GM23338 (cell line): ENCODE results near the gene GNAT3. TPM values are rescaled to one million over a fixed set of nuclear protein-coding genes. Genes with fewer than 3 reads are reported as not detected.

Experiments used
- ATAC-seq: fragments of 200-7000 bp; cut with Tn5 transposase; 3 replicates; pipeline ENCODE4 v1.9.1; 2020
- DNase-seq: peaks from one replicate; pipeline ENCODE4 v3.0.0-alpha.2; 2015; ENCODE audit warnings: low spot score
- H2AFZ ChIP-seq: fragments of 200-600 bp; sonication (generic); 2 replicates; pipeline ENCODE4 v1.8.0; 2016; ENCODE audit warnings: antibody characterized with exemption, mild to moderate bottlenecking, moderate library complexity
- H3F3A ChIP-seq: fragments of 200-600 bp; sonication (generic); replicated peaks from 2 replicates; pipeline ENCODE4 v1.8.0; 2017; ENCODE audit warnings: antibody characterized with exemption, mixed run types, low read depth
- H3K27ac ChIP-seq: fragments of 200-600 bp; sonication (generic); 2 replicates; pipeline ENCODE4 v1.6.1; 2016; ENCODE audit warnings: low read depth
- H3K27me3 ChIP-seq: fragments of 200-600 bp; sonication (generic); 2 replicates; pipeline ENCODE4 v1.8.0; 2016; ENCODE audit warnings: mild to moderate bottlenecking, mixed run types, moderate library complexity; ENCODE audit not compliant: insufficient read depth
- H3K36me3 ChIP-seq: fragments of 200-600 bp; sonication (generic); 2 replicates; pipeline ENCODE4 v1.8.0; 2016; ENCODE audit warnings: mild to moderate bottlenecking; ENCODE audit not compliant: insufficient read depth
- H3K4me1 ChIP-seq: fragments of 200-600 bp; sonication (generic); 2 replicates; pipeline ENCODE4 v1.8.0; 2016; ENCODE audit warnings: mild to moderate bottlenecking, moderate library complexity; ENCODE audit not compliant: insufficient read depth
- H3K4me2 ChIP-seq: fragments of 200-600 bp; sonication (generic); 2 replicates; pipeline ENCODE4 v1.7.1; 2017; ENCODE audit warnings: mixed run types
- H3K4me3 ChIP-seq: fragments of 200-600 bp; sonication (generic); 2 replicates; pipeline ENCODE4 v1.6.1; 2016; ENCODE audit warnings: mixed run types
- H3K79me2 ChIP-seq: fragments of 200-600 bp; sonication (generic); replicated peaks from 2 replicates; pipeline ENCODE4 v1.8.0; 2017; ENCODE audit warnings: mild to moderate bottlenecking; ENCODE audit not compliant: insufficient read depth
- H3K9me2 ChIP-seq: fragments of 200-600 bp; sonication (generic); 2 replicates; pipeline ENCODE4 v1.8.0; 2017; ENCODE audit not compliant: insufficient read depth
- H4K20me1 ChIP-seq: fragments of 200-600 bp; sonication (generic); replicated peaks from 2 replicates; pipeline ENCODE4 v1.8.0; 2017; ENCODE audit warnings: mild to moderate bottlenecking; ENCODE audit not compliant: insufficient read depth
- H3K27ac Mint-ChIP-seq: 2 replicates; pipeline ENCODE4 v1.8.0; 2020; ENCODE audit warnings: inconsistent platforms, mild to moderate bottlenecking, moderate library complexity, mixed read lengths
- H3K27me3 Mint-ChIP-seq: 3 replicates; pipeline ENCODE4 v1.8.0; 2022; ENCODE audit warnings: low read depth, mild to moderate bottlenecking, moderate library complexity, mixed read lengths, inconsistent platforms; ENCODE audit not compliant: insufficient read depth, poor library complexity
- H3K36me3 Mint-ChIP-seq: 3 replicates; pipeline ENCODE4 v1.8.0; 2021; ENCODE audit warnings: low read depth, mild to moderate bottlenecking, inconsistent platforms, moderate library complexity, mixed read lengths
- H3K4me1 Mint-ChIP-seq: 3 replicates; pipeline ENCODE4 v1.8.0; 2020; ENCODE audit warnings: mild to moderate bottlenecking, inconsistent platforms, mixed read lengths
- H3K4me3 Mint-ChIP-seq: 3 replicates; pipeline ENCODE4 v1.8.0; 2021; ENCODE audit warnings: moderate library complexity, mild to moderate bottlenecking, inconsistent platforms, mixed read lengths
- H3K9me3 Mint-ChIP-seq: 3 replicates; pipeline ENCODE4 v1.8.0; 2020; ENCODE audit warnings: moderate library complexity, mild to moderate bottlenecking, inconsistent platforms, mixed read lengths
- CREB1 ChIP-seq: fragments of 250-450 bp; sonication (Bioruptor Pico); IDR thresholded peaks from 2 replicates; pipeline ENCODE4 v1.5.0; 2020; ENCODE audit warnings: low read depth, mild to moderate bottlenecking, moderate library complexity
- EZH2 ChIP-seq: fragments of 200-600 bp; sonication (generic); IDR thresholded peaks from one replicate; pipeline ENCODE4 v1.8.0; 2017; ENCODE audit warnings: antibody characterized with exemption, mild to moderate bottlenecking, low read depth; ENCODE audit not compliant: unreplicated experiment
- EZH2phosphoT487 ChIP-seq: fragments of 200-600 bp; sonication (generic); IDR thresholded peaks from one replicate; pipeline ENCODE4 v1.8.1; 2018; ENCODE audit warnings: antibody characterized with exemption; ENCODE audit not compliant: unreplicated experiment
- JUNB ChIP-seq: IDR thresholded peaks from one replicate; pipeline ENCODE4 v1.6.1; 2016; ENCODE audit warnings: antibody characterized with exemption; ENCODE audit not compliant: unreplicated experiment
- NANOG ChIP-seq: IDR thresholded peaks from 2 replicates; pipeline ENCODE4 v1.6.1; 2016; ENCODE audit warnings: antibody characterized with exemption, borderline replicate concordance
- POLR2AphosphoS5 ChIP-seq: IDR thresholded peaks from 2 replicates; pipeline ENCODE4 v1.6.1; 2016; ENCODE audit warnings: antibody characterized with exemption, low read depth
- STAT1 ChIP-seq: IDR thresholded peaks from one replicate; pipeline ENCODE4 v1.6.1; 2016; ENCODE audit warnings: antibody characterized with exemption; ENCODE audit not compliant: unreplicated experiment
- ZNF114 ChIP-seq: fragments of 250-450 bp; sonication (Bioruptor Pico); IDR thresholded peaks from 2 replicates; pipeline ENCODE4 v1.5.0; 2020; ENCODE audit warnings: mild to moderate bottlenecking, moderate library complexity
- ZNF331 ChIP-seq: fragments of 250-450 bp; sonication (Bioruptor Pico); IDR thresholded peaks from 2 replicates; pipeline ENCODE4 v1.5.0; 2020; ENCODE audit warnings: low read depth, mild to moderate bottlenecking, moderate library complexity
- polyA plus RNA-seq: library from polyadenylated mRNA; unstranded; fragments of >200 nt; fragmentation: Nextera tagmentation; extraction: Ambion mirVana; gene quantifications from 2 replicates; pipeline ENCODE4 v1.2.1, GENCODE V29; 2016
- total RNA-seq: library from RNA; depleted of rRNA; stranded (reverse); fragments of >200 nt; shearing (Covaris generic); gene quantifications from 2 replicates; pipeline ENCODE4 v1.2.3, GENCODE V29; 2014
- TF ChIP-seq, protein P1 (sequence below): fragments of 250-450 bp; sonication (Bioruptor Pico); IDR thresholded peaks from 2 replicates; pipeline ENCODE4 v1.5.0; 2020; ENCODE audit warnings: mild to moderate bottlenecking, moderate library complexity
- TF ChIP-seq, protein P2 (sequence below), 2 experiments: fragments of 200-600 bp in 1 of 2; sonication (generic) in 1 of 2; conservative IDR thresholded peaks; 2 replicates each; pipeline versions ENCODE4 v1.5.1 to v1.6.1; 2016 to 2017; ENCODE audit warnings: antibody characterized with exemption in 2 of 2, low read depth in 2 of 2, mild to moderate bottlenecking in 2 of 2, moderate library complexity in 1 of 2
- TF ChIP-seq, protein P3 (sequence below): IDR thresholded peaks from 2 replicates; pipeline ENCODE4 v1.6.1; 2016; ENCODE audit warnings: antibody characterized with exemption
- TF ChIP-seq, protein P4 (sequence below): IDR thresholded peaks from one replicate; pipeline ENCODE4 v1.6.1; 2018; ENCODE audit warnings: antibody characterized with exemption; ENCODE audit not compliant: unreplicated experiment

Gene GNAT3
- total and polyA plus RNA-seq, 2 experiments from 2014 or later, result not detected

DNA sequence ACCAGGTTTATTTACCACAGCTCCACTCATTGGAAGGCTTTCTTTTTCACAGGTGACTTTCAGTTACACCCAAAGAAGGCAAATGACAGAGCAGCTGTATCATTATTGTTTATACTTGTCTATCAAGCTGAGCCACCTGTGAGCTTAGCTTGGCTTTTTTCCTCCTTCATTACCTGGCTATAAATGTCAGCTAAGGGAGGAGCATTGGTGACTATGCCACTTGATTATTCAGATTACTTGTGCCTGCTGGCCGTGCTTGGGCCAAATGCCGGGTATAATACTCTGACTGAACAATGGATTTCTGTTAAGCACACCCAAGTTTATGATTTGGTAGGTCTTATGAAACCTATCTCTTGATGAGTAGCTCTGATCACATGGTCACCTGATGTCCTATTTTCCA, 9.9 kb upstream of the GNAT3 start:
- H4K20me1 ChIP-seq, result no peaks in the 10 kb centered on the region
- DNase-seq (no peak), ATAC-seq (no peak)
- no peaks in the 10 kb centered on the region for H3K79me2 ChIP-seq
- no peaks in the 10 kb centered on the region for H3K4me1 Mint-ChIP-seq
- no peak overlapping the region for H3K4me3 ChIP-seq
- H3K36me3 ChIP-seq, result no peaks in the 10 kb centered on the region
- no peak overlapping the region for H3K4me3 Mint-ChIP-seq
- H3K4me1 ChIP-seq, result no peaks in the 10 kb centered on the region
- H3K36me3 Mint-ChIP-seq, result no peaks in the 10 kb centered on the region
- H3K4me2 ChIP-seq, result no peak overlapping the region
- H3K27ac Mint-ChIP-seq, result no peak overlapping the region
- H3K27ac ChIP-seq, result no peak overlapping the region
- no peaks in the 10 kb centered on the region for H3K27me3 ChIP-seq
- no peaks in the 10 kb centered on the region for H3F3A ChIP-seq
- H3K27me3 Mint-ChIP-seq, result no peaks in the 10 kb centered on the region
- H2AFZ ChIP-seq, result no peak overlapping the region
- TF ChIP-seq, protein P1, sequence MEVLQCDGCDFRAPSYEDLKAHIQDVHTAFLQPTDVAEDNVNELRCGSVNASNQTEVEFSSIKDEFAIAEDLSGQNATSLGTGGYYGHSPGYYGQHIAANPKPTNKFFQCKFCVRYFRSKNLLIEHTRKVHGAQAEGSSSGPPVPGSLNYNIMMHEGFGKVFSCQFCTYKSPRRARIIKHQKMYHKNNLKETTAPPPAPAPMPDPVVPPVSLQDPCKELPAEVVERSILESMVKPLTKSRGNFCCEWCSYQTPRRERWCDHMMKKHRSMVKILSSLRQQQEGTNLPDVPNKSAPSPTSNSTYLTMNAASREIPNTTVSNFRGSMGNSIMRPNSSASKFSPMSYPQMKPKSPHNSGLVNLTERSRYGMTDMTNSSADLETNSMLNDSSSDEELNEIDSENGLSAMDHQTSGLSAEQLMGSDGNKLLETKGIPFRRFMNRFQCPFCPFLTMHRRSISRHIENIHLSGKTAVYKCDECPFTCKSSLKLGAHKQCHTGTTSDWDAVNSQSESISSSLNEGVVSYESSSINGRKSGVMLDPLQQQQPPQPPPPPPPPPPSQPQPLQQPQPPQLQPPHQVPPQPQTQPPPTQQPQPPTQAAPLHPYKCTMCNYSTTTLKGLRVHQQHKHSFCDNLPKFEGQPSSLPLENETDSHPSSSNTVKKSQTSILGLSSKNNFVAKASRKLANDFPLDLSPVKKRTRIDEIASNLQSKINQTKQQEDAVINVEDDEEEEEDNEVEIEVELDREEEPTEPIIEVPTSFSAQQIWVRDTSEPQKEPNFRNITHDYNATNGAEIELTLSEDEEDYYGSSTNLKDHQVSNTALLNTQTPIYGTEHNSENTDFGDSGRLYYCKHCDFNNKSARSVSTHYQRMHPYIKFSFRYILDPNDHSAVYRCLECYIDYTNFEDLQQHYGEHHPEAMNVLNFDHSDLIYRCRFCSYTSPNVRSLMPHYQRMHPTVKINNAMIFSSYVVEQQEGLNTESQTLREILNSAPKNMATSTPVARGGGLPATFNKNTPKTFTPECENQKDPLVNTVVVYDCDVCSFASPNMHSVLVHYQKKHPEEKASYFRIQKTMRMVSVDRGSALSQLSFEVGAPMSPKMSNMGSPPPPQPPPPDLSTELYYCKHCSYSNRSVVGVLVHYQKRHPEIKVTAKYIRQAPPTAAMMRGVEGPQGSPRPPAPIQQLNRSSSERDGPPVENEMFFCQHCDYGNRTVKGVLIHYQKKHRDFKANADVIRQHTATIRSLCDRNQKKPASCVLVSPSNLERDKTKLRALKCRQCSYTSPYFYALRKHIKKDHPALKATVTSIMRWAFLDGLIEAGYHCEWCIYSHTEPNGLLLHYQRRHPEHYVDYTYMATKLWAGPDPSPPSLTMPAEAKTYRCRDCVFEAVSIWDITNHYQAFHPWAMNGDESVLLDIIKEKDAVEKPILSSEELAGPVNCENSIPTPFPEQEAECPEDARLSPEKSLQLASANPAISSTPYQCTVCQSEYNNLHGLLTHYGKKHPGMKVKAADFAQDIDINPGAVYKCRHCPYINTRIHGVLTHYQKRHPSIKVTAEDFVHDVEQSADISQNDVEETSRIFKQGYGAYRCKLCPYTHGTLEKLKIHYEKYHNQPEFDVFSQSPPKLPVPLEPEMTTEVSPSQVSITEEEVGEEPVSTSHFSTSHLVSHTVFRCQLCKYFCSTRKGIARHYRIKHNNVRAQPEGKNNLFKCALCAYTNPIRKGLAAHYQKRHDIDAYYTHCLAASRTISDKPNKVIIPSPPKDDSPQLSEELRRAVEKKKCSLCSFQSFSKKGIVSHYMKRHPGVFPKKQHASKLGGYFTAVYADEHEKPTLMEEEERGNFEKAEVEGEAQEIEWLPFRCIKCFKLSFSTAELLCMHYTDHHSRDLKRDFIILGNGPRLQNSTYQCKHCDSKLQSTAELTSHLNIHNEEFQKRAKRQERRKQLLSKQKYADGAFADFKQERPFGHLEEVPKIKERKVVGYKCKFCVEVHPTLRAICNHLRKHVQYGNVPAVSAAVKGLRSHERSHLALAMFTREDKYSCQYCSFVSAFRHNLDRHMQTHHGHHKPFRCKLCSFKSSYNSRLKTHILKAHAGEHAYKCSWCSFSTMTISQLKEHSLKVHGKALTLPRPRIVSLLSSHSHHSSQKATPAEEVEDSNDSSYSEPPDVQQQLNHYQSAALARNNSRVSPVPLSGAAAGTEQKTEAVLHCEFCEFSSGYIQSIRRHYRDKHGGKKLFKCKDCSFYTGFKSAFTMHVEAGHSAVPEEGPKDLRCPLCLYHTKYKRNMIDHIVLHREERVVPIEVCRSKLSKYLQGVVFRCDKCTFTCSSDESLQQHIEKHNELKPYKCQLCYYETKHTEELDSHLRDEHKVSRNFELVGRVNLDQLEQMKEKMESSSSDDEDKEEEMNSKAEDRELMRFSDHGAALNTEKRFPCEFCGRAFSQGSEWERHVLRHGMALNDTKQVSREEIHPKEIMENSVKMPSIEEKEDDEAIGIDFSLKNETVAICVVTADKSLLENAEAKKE (CRISPR knock-in tag), result no peak
- TF ChIP-seq, protein P2, sequence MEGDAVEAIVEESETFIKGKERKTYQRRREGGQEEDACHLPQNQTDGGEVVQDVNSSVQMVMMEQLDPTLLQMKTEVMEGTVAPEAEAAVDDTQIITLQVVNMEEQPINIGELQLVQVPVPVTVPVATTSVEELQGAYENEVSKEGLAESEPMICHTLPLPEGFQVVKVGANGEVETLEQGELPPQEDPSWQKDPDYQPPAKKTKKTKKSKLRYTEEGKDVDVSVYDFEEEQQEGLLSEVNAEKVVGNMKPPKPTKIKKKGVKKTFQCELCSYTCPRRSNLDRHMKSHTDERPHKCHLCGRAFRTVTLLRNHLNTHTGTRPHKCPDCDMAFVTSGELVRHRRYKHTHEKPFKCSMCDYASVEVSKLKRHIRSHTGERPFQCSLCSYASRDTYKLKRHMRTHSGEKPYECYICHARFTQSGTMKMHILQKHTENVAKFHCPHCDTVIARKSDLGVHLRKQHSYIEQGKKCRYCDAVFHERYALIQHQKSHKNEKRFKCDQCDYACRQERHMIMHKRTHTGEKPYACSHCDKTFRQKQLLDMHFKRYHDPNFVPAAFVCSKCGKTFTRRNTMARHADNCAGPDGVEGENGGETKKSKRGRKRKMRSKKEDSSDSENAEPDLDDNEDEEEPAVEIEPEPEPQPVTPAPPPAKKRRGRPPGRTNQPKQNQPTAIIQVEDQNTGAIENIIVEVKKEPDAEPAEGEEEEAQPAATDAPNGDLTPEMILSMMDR (conservative IDR thresholded peaks at IDR 0.05; ENCODE audit: low read depth in 2 of 2), result no peak
- TF ChIP-seq STAT1, result no peak
- TF ChIP-seq POLR2AphosphoS5, result no peak
- no peak for TF ChIP-seq EZH2
- no peak for TF ChIP-seq ZNF114 (CRISPR knock-in tag)
- no peak for TF ChIP-seq NANOG
- no peak for TF ChIP-seq JUNB
- TF ChIP-seq, protein P3, sequence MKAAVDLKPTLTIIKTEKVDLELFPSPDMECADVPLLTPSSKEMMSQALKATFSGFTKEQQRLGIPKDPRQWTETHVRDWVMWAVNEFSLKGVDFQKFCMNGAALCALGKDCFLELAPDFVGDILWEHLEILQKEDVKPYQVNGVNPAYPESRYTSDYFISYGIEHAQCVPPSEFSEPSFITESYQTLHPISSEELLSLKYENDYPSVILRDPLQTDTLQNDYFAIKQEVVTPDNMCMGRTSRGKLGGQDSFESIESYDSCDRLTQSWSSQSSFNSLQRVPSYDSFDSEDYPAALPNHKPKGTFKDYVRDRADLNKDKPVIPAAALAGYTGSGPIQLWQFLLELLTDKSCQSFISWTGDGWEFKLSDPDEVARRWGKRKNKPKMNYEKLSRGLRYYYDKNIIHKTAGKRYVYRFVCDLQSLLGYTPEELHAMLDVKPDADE, result no peak
- no peak for TF ChIP-seq CREB1
- TF ChIP-seq EZH2phosphoT487, result no peak
- TF ChIP-seq ZNF331 (CRISPR knock-in tag), result no peak
- TF ChIP-seq, protein P4, sequence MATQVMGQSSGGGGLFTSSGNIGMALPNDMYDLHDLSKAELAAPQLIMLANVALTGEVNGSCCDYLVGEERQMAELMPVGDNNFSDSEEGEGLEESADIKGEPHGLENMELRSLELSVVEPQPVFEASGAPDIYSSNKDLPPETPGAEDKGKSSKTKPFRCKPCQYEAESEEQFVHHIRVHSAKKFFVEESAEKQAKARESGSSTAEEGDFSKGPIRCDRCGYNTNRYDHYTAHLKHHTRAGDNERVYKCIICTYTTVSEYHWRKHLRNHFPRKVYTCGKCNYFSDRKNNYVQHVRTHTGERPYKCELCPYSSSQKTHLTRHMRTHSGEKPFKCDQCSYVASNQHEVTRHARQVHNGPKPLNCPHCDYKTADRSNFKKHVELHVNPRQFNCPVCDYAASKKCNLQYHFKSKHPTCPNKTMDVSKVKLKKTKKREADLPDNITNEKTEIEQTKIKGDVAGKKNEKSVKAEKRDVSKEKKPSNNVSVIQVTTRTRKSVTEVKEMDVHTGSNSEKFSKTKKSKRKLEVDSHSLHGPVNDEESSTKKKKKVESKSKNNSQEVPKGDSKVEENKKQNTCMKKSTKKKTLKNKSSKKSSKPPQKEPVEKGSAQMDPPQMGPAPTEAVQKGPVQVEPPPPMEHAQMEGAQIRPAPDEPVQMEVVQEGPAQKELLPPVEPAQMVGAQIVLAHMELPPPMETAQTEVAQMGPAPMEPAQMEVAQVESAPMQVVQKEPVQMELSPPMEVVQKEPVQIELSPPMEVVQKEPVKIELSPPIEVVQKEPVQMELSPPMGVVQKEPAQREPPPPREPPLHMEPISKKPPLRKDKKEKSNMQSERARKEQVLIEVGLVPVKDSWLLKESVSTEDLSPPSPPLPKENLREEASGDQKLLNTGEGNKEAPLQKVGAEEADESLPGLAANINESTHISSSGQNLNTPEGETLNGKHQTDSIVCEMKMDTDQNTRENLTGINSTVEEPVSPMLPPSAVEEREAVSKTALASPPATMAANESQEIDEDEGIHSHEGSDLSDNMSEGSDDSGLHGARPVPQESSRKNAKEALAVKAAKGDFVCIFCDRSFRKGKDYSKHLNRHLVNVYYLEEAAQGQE, result no peak
- H3K9me3 Mint-ChIP-seq, result no peaks in the 10 kb centered on the region
- H3K9me2 ChIP-seq, result no peaks in the 10 kb centered on the region
